CD4-positive, alpha-beta T cell (primary cell): ENCODE data around the gene HEXD. TPM values are rescaled to one million over a fixed set of nuclear protein-coding genes. Genes with fewer than 3 reads are reported as not detected.
A peak's percentile ranks its signal among the peaks of the same experiment; 100 is the strongest.

Experiments used
- ATAC-seq: fragments of 200-7000 bp; cut with Tn5 transposase; one replicate; pipeline ENCODE4 v1.10.0; 2022; ENCODE audit warnings: mild to moderate bottlenecking; ENCODE audit not compliant: poor library complexity
- CTCF ChIA-PET: fragments of 350-600 bp; sonication (Branson Sonifier 250); formaldehyde crosslinking; loops from one replicate; lab custom pipeline; 2021; ENCODE audit warnings: antibody characterized with exemption, inconsistent platforms; lab: Charles Lee
- POLR2A ChIA-PET: fragments of 350-600 bp; sonication (Branson Sonifier 250); formaldehyde crosslinking; loops from one replicate; lab custom pipeline; 2021; ENCODE audit warnings: antibody characterized with exemption, inconsistent platforms; lab: Charles Lee
- DNase-seq, 14 experiments: peaks; one replicate each; pipeline ENCODE4 v3.0.0-alpha.2; 2013 to 2020; ENCODE audit warnings: mixed read lengths in 2 of 14
- H3K27ac ChIP-seq, 2 donors: one replicate each; pipeline versions ENCODE4 v1.5.1 to v1.7.0; 2013; ENCODE audit warnings: low read length in 2 of 2, low read depth in 1 of 2, mild to moderate bottlenecking in 1 of 2
- H3K27me3 ChIP-seq, 2 experiments: 1 replicate in 1 of 2; 2 replicates in 1 of 2; pipeline versions ENCODE4 v1.6.1 to v1.7.0; 2013; ENCODE audit warnings: low read length in 2 of 2, control low read depth in 1 of 2, mild to moderate bottlenecking in 1 of 2, moderate library complexity in 1 of 2; ENCODE audit not compliant: insufficient read depth in 2 of 2, control insufficient read depth in 1 of 2
- H3K36me3 ChIP-seq: one replicate; pipeline ENCODE4 v1.6.1; 2013; ENCODE audit warnings: low read length, control low read depth; ENCODE audit not compliant: insufficient read depth
- H3K4me1 ChIP-seq: one replicate; pipeline ENCODE4 v1.6.1; 2013; ENCODE audit warnings: low read length, control low read depth; ENCODE audit not compliant: insufficient read depth
- H3K4me3 ChIP-seq: one replicate; pipeline ENCODE4 v1.5.1; 2013; ENCODE audit warnings: mild to moderate bottlenecking, low read length, moderate library complexity
- H3K9me3 ChIP-seq, 2 experiments: 1 replicate in 1 of 2; 2 replicates in 1 of 2; pipeline versions ENCODE4 v1.6.1 to v1.7.0; 2013; ENCODE audit warnings: low read length in 2 of 2, mild to moderate bottlenecking in 2 of 2, control low read depth in 1 of 2, moderate library complexity in 1 of 2; ENCODE audit not compliant: control insufficient read depth in 1 of 2, insufficient read depth in 1 of 2
- H3K27ac Mint-ChIP-seq: one replicate; pipeline ENCODE4 v1.8.0; 2020; ENCODE audit warnings: mixed read lengths
- H3K27me3 Mint-ChIP-seq: one replicate; pipeline ENCODE4 v1.8.0; 2021; ENCODE audit warnings: mixed read lengths
- H3K36me3 Mint-ChIP-seq: one replicate; pipeline ENCODE4 v1.8.0; 2021; ENCODE audit warnings: low read depth, mixed read lengths
- H3K4me1 Mint-ChIP-seq: one replicate; pipeline ENCODE4 v1.8.0; 2021; ENCODE audit warnings: low read depth, mixed read lengths
- H3K4me3 Mint-ChIP-seq: one replicate; pipeline ENCODE4 v1.8.0; 2020; ENCODE audit warnings: mild to moderate bottlenecking, mixed read lengths
- H3K9me3 Mint-ChIP-seq: one replicate; pipeline ENCODE4 v1.8.0; 2020; ENCODE audit warnings: mixed read lengths
- CTCF ChIP-seq: fragments of 200-600 bp; IDR thresholded peaks from one replicate; pipeline ENCODE4 v1.8.0; 2022; ENCODE audit warnings: antibody characterized with exemption, mild to moderate bottlenecking
- intact Hi-C, 2 experiments: fragments of 100-400 bp; cut with DNase I in 1 of 2; cut with micrococcal nuclease in 1 of 2; formaldehyde crosslinking; loops; one replicate each; pipeline versions ENCODE4 v1.15.1 to v1.9.0; 2023 to 2025; cut with DNase I, micrococcal nuclease
- total RNA-seq, 174 experiments: library from RNA in 2 of 174; stranded (reverse) in 2 of 174; gene quantifications; one replicate each; pipeline ENCODE4 v1.2.3 and lab custom pipeline; 2021 to 2026

The HEXD gene
- total RNA-seq, 2 experiments from 2014 or later = 27.8 to 31.2 TPM

GRCh38 chr17:82428546-82428945, 10.4 kb downstream of the HEXD start:
- no peak overlapping the region for H3K4me3 Mint-ChIP-seq
- CTCF ChIA-PET = no interaction called here

GRCh38 chr17:82429824-82430223, 11.7 kb downstream of the HEXD start:
- Histone ChIP-seq H3K27me3 (no peaks in the 10 kb centered on the region), H3K4me1 (peaks cover 28% of the 10 kb centered on the region), H3K27ac (no peak overlapping the region), H3K9me3 (no peaks in the 10 kb centered on the region), H3K36me3 (peaks cover 5% of the 10 kb centered on the region), H3K4me3 (no peak overlapping the region)
- ATAC-seq (no peak), DNase-seq (no peak)
- Mint-ChIP-seq H3K27me3 (no peaks in the 10 kb centered on the region), H3K27ac (peak overlapping the region; percentile 14), H3K36me3 (peaks cover 12% of the 10 kb centered on the region), H3K4me3 (no peak overlapping the region), H3K4me1 (peaks cover 20% of the 10 kb centered on the region), H3K9me3 (no peaks in the 10 kb centered on the region)
- intact Hi-C loops = no loop called here
- ChIA-PET POLR2A (no interaction called here), CTCF (no interaction called here)
- TF ChIP-seq CTCF = no peak

More at GRCh38 chr17:82428546-82428945, 10.4 kb downstream of the HEXD start:
- peaks cover 17% of the 10 kb centered on the region for H3K4me1 Mint-ChIP-seq
- Histone ChIP-seq H3K9me3 (no peaks in the 10 kb centered on the region), H3K27me3 (no peaks in the 10 kb centered on the region), H3K4me3 (no peak overlapping the region), H3K36me3 (peaks cover 5% of the 10 kb centered on the region), H3K27ac (no peak overlapping the region), H3K4me1 (peaks cover 23% of the 10 kb centered on the region)
- POLR2A ChIA-PET = interaction anchor here (1.2 kb wide), 1 partner anchor 9 kb away, joined by 4 read pairs; no protein-coding TSS in a partner anchor
- no peak for TF ChIP-seq CTCF
- H3K27me3 Mint-ChIP-seq = no peaks in the 10 kb centered on the region
- peaks cover 12% of the 10 kb centered on the region for H3K36me3 Mint-ChIP-seq
- no peak overlapping the region for H3K27ac Mint-ChIP-seq
- no peak for DNase-seq
- no peaks in the 10 kb centered on the region for H3K9me3 Mint-ChIP-seq
- intact Hi-C loops = no loop called here
- no peak for ATAC-seq

GRCh38 chr17:82432017-82432416, 13.9 kb downstream of the HEXD start:
- H3K4me1 Mint-ChIP-seq = peaks cover 20% of the 10 kb centered on the region
- DNase-seq (peak in 1 of 14 experiments; percentile 11), ATAC-seq (no peak)
- H3K27me3 Mint-ChIP-seq = no peaks in the 10 kb centered on the region
- intact Hi-C loops = no loop called here
- H3K27ac Mint-ChIP-seq = no peak overlapping the region
- no peak overlapping the region for H3K4me3 ChIP-seq
- peaks cover 12% of the 10 kb centered on the region for H3K36me3 Mint-ChIP-seq
- ChIA-PET CTCF (no interaction called here), POLR2A (no interaction called here)
- H3K4me1 ChIP-seq = peaks cover 30% of the 10 kb centered on the region
- H3K9me3 Mint-ChIP-seq = no peaks in the 10 kb centered on the region
- peaks cover 14% of the 10 kb centered on the region for H3K36me3 ChIP-seq
- no peak overlapping the region for H3K27ac ChIP-seq
- H3K9me3 ChIP-seq = no peaks in the 10 kb centered on the region
- H3K27me3 ChIP-seq = no peaks in the 10 kb centered on the region
- no peak for TF ChIP-seq CTCF
- no peak overlapping the region for H3K4me3 Mint-ChIP-seq
